ENCODE measurements around the gene SLC9A7. TPM values are rescaled to one million over a fixed set of nuclear protein-coding genes. Genes with fewer than 3 reads are reported as not detected.

SLC9A7 gene
- total and polyA plus RNA-seq, 4 donors = 2.3 to 13.2 (median 3.1) TPM

GRCh38 chrX:46588263-46588662, 170.7 kb downstream of the SLC9A7 start:
- Histone ChIP-seq H3K4me3 (ENCODE audit: low read depth in 1 of 3, low read length in 3 of 3) (no peak overlapping the region), H3K9ac (ENCODE audit: low read depth in 1 of 2, low read length in 2 of 2) (no peak overlapping the region), H3K27ac (ENCODE audit: low read depth in 1 of 2, low read length in 2 of 2) (peak overlapping the region; percentile 56 to 66), H3K4me1 (ENCODE audit: control insufficient read depth in 4 of 4, insufficient read depth in 4 of 4, low read length in 3 of 4) (peaks cover 5 to 27% (median 18%) of the 10 kb centered on the region in 4 donors), H3K36me3 (ENCODE audit: control insufficient read depth in 4 of 4, insufficient read depth in 3 of 4, low read depth in 1 of 4, low read length in 3 of 4) (no peaks in the 10 kb centered on the region), H3K27me3 (ENCODE audit: control insufficient read depth in 4 of 4, insufficient read depth in 4 of 4, low read length in 3 of 4) (no peaks in the 10 kb centered on the region), H3K9me3 (ENCODE audit: control insufficient read depth in 4 of 4, low read length in 3 of 4) (no peaks in the 10 kb centered on the region)
- DNase-seq (ENCODE audit: low spot score) = no peak
- TF ChIP-seq EGR1 (IDR thresholded peaks at IDR 0.05; ENCODE audit: low read depth in 2 of 2) (no peak), RXRA (IDR thresholded peaks at IDR 0.05) (peak in 1 of 2 donors; percentile 18), YY1 (IDR thresholded peaks at IDR 0.05) (no peak)
- WGBS = 49% methylated on average over 4 of the region's 4 CpGs

GRCh38 chrX:46587753-46588171, 171.2 kb downstream of the SLC9A7 start:
- H3K9me3 ChIP-seq (ENCODE audit: control insufficient read depth in 4 of 4, low read length in 3 of 4) = no peaks in the 10 kb centered on the region
- WGBS = 25% methylated on average over 5 of the region's 5 CpGs

DNA sequence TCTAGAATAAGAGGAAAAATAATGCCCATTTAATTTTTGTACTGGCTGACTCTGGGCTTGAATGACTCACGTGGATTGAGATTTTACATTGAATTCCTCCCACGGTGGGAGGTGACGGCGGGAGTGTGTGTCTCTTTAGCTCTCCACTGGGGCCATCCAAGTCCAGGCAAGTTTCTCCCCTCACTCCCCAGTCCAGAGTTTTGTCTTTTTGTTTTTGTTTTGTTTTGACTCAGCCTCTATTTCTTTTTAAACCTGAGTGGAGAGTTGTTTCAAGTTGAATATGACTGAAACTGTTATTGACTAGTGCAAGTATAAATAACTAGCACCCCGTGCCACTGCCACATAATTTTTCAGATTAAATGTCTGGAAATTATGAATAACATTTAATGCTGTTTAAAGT, 171.8 kb downstream of the SLC9A7 start:
- H3K27ac ChIP-seq (ENCODE audit: low read depth in 1 of 2, low read length in 2 of 2) = peak overlapping the region; percentile 56 to 66
- H3K9me3 ChIP-seq (ENCODE audit: control insufficient read depth in 4 of 4, low read length in 3 of 4) = no peaks in the 10 kb centered on the region
- TF ChIP-seq FOXA1 (IDR thresholded peaks at IDR 0.05) = no peak
- no peak for TF ChIP-seq RAD21 (IDR thresholded peaks at IDR 0.05)
- no peak for TF ChIP-seq REST (IDR thresholded peaks at IDR 0.05)
- no peak for TF ChIP-seq CTCF (IDR thresholded peaks at IDR 0.05; ENCODE audit: low read depth, low read length, missing input control)
- no peak for TF ChIP-seq HNF4G (IDR thresholded peaks at IDR 0.05)
- TF ChIP-seq, protein P1, sequence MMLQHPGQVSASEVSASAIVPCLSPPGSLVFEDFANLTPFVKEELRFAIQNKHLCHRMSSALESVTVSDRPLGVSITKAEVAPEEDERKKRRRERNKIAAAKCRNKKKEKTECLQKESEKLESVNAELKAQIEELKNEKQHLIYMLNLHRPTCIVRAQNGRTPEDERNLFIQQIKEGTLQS (IDR thresholded peaks at IDR 0.05) = no peak
- TF ChIP-seq, protein P2, sequence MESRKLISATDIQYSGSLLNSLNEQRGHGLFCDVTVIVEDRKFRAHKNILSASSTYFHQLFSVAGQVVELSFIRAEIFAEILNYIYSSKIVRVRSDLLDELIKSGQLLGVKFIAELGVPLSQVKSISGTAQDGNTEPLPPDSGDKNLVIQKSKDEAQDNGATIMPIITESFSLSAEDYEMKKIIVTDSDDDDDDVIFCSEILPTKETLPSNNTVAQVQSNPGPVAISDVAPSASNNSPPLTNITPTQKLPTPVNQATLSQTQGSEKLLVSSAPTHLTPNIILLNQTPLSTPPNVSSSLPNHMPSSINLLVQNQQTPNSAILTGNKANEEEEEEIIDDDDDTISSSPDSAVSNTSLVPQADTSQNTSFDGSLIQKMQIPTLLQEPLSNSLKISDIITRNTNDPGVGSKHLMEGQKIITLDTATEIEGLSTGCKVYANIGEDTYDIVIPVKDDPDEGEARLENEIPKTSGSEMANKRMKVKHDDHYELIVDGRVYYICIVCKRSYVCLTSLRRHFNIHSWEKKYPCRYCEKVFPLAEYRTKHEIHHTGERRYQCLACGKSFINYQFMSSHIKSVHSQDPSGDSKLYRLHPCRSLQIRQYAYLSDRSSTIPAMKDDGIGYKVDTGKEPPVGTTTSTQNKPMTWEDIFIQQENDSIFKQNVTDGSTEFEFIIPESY (IDR thresholded peaks at IDR 0.05) = no peak
- no peak for TF ChIP-seq YY1 (IDR thresholded peaks at IDR 0.05)
- TF ChIP-seq SP1 (IDR thresholded peaks at IDR 0.05) = no peak
- TF ChIP-seq NR2F2 (IDR thresholded peaks at IDR 0.05) = no peak
- TF ChIP-seq EGR1 (IDR thresholded peaks at IDR 0.05; ENCODE audit: low read depth in 2 of 2) = no peak
- no peak for TF ChIP-seq RXRA (IDR thresholded peaks at IDR 0.05)
- no peak for TF ChIP-seq FOXA2 (IDR thresholded peaks at IDR 0.05)
- TF ChIP-seq TAF1 (conservative IDR thresholded peaks at IDR 0.05) = no peak
- TF ChIP-seq MAX (IDR thresholded peaks at IDR 0.05) = no peak
- no peak for TF ChIP-seq GABPA (IDR thresholded peaks at IDR 0.05 in 1 of 2, conservative IDR thresholded peaks at IDR 0.05 in 1 of 2)
- TF ChIP-seq HNF4A (conservative IDR thresholded peaks at IDR 0.05) = no peak
- no peaks in the 10 kb centered on the region for H3K27me3 ChIP-seq (ENCODE audit: control insufficient read depth in 4 of 4, insufficient read depth in 4 of 4, low read length in 3 of 4)
- DNase-seq (ENCODE audit: low spot score) = no peak
- H3K36me3 ChIP-seq (ENCODE audit: control insufficient read depth in 4 of 4, insufficient read depth in 3 of 4, low read depth in 1 of 4, low read length in 3 of 4) = no peaks in the 10 kb centered on the region
- 73% methylated on average over 5 of the region's 5 CpGs for WGBS
- H3K4me3 ChIP-seq (ENCODE audit: low read depth in 1 of 3, low read length in 3 of 3) = no peak overlapping the region
- H3K4me1 ChIP-seq (ENCODE audit: control insufficient read depth in 4 of 4, insufficient read depth in 4 of 4, low read length in 3 of 4) = peaks cover 5 to 30% (median 19%) of the 10 kb centered on the region in 4 donors
- no peak overlapping the region for H3K9ac ChIP-seq (ENCODE audit: low read depth in 1 of 2, low read length in 2 of 2)

More at GRCh38 chrX:46587753-46588171, 171.2 kb downstream of the SLC9A7 start:
- TF ChIP-seq, protein P1 (IDR thresholded peaks at IDR 0.05) = no peak
- no peak for TF ChIP-seq GABPA (IDR thresholded peaks at IDR 0.05 in 1 of 2, conservative IDR thresholded peaks at IDR 0.05 in 1 of 2)
- TF ChIP-seq NR2F2 (IDR thresholded peaks at IDR 0.05) = no peak
- no peak for TF ChIP-seq YY1 (IDR thresholded peaks at IDR 0.05)
- Histone ChIP-seq H3K4me3 (ENCODE audit: low read depth in 1 of 3, low read length in 3 of 3) (no peak overlapping the region), H3K27me3 (ENCODE audit: control insufficient read depth in 4 of 4, insufficient read depth in 4 of 4, low read length in 3 of 4) (no peaks in the 10 kb centered on the region), H3K27ac (ENCODE audit: low read depth in 1 of 2, low read length in 2 of 2) (peak overlapping the region; percentile 56 to 66), H3K36me3 (ENCODE audit: control insufficient read depth in 4 of 4, insufficient read depth in 3 of 4, low read depth in 1 of 4, low read length in 3 of 4) (no peaks in the 10 kb centered on the region), H3K9ac (ENCODE audit: low read depth in 1 of 2, low read length in 2 of 2) (no peak overlapping the region), H3K4me1 (ENCODE audit: control insufficient read depth in 4 of 4, insufficient read depth in 4 of 4, low read length in 3 of 4) (peaks cover 5 to 30% (median 18%) of the 10 kb centered on the region in 4 donors)
- DNase-seq (ENCODE audit: low spot score) = no peak
